Kidney (tissue), 14 donors: ENCODE data around the gene SLC7A4. TPM values are rescaled to one million over a fixed set of nuclear protein-coding genes. Genes with fewer than 3 reads are reported as not detected.

Experiments used
- DNase-seq, 5 donors: peaks; one replicate each; pipeline ENCODE4 v3.0.0-alpha.2; 2013 to 2020
- FAIRE-seq: peaks from 2 replicates; lab custom pipeline; 2012; peaks lifted over from hg19 to GRCh38; lab: Jason Lieb, UNC
- H3K27ac ChIP-seq, 2 donors: one replicate each; pipeline ENCODE4 v1.7.0; 2013; ENCODE audit warnings: low read depth in 2 of 2, low read length in 2 of 2, inconsistent platforms in 1 of 2
- H3K27me3 ChIP-seq: one replicate; pipeline ENCODE4 v1.7.1; 2013; ENCODE audit warnings: low read length, inconsistent platforms; ENCODE audit not compliant: control insufficient read depth, insufficient read depth
- H3K36me3 ChIP-seq, 3 donors: one replicate each; pipeline versions ENCODE4 v1.7.0 to v1.7.1; 2013; ENCODE audit warnings: low read length in 3 of 3, control low read depth in 1 of 3, inconsistent platforms in 1 of 3; ENCODE audit not compliant: insufficient read depth in 3 of 3, control insufficient read depth in 2 of 3
- H3K4me1 ChIP-seq, 3 donors: one replicate each; pipeline versions ENCODE4 v1.7.0 to v1.7.1; 2013; ENCODE audit warnings: low read length in 3 of 3, inconsistent platforms in 1 of 3, low read depth in 1 of 3; ENCODE audit not compliant: control insufficient read depth in 2 of 3, insufficient read depth in 2 of 3
- H3K4me3 ChIP-seq, 3 donors: one replicate each; pipeline versions ENCODE4 v1.7.0 to v1.8.1; 2013; ENCODE audit warnings: low read length in 3 of 3, control low read depth in 1 of 3, inconsistent platforms in 1 of 3
- H3K9ac ChIP-seq, 3 donors: one replicate each; pipeline versions ENCODE4 v1.7.0 to v1.7.1; 2013; ENCODE audit warnings: low read length in 3 of 3, control low read depth in 1 of 3, inconsistent platforms in 1 of 3
- H3K9me3 ChIP-seq, 3 donors: one replicate each; pipeline versions ENCODE4 v1.7.0 to v1.7.1; 2013; ENCODE audit warnings: low read length in 3 of 3, control low read depth in 1 of 3, inconsistent platforms in 1 of 3; ENCODE audit not compliant: control insufficient read depth in 2 of 3, insufficient read depth in 1 of 3
- CTCF ChIP-seq: IDR thresholded peaks from 3 replicates; pipeline ENCODE4 v1.5.1; 2012; ENCODE audit warnings: mild to moderate bottlenecking, moderate library complexity, borderline replicate concordance; ENCODE audit not compliant: insufficient read depth; ENCODE audit errors: extremely low read depth
- intact Hi-C: fragments of 100-400 bp; cut with DNase I; formaldehyde crosslinking; loops from one replicate; pipeline ENCODE4 v1.11.1; 2022
- polyA plus RNA-seq: library from polyadenylated mRNA; stranded (reverse); fragments of 350-450 nt; fragmentation: Illumina TruSeq; extraction: RNeasy Lipid Tissue Mini Kit (QIAGEN cat#74804); gene quantifications from one replicate; pipeline ENCODE4 v1.2.3, GENCODE V29; 2014; ENCODE audit warnings: low read depth, low replicate concordance; ENCODE audit not compliant: insufficient read depth
- total RNA-seq: library from RNA; stranded (reverse); fragmentation: NEBNext Ultra II Directional; extraction: Animal tissue kit (Norgen Biotek cat#: 25700); gene quantifications from one replicate; pipeline ENCODE4 v1.2.1, GENCODE V29; 2021
- donor health status: control.
- donor health status: control.
- donor health status: control.
- donor health status: control.
- donor health status: control.
- donor health status: DM: yes; HTN: yes; CAD: no.
- donor health status: Normal renal cell carcinoma (clear cell type).

SLC7A4 gene
- total and polyA plus RNA-seq, 2 donors from 2014 or later = 0.57 to 1.2 TPM

GRCh38 chr22:21055880-21056319 is 23.5 kb upstream of the SLC7A4 start:
- intact Hi-C loops = no loop called here
- Histone ChIP-seq H3K9me3 (no peaks in the 10 kb centered on the region), H3K4me1 (no peaks in the 10 kb centered on the region), H3K4me3 (no peak overlapping the region), H3K27ac (no peak overlapping the region), H3K36me3 (no peaks in the 10 kb centered on the region), H3K27me3 (no peaks in the 10 kb centered on the region), H3K9ac (no peak overlapping the region)
- DNase-seq = peak in 2 of 5 donors; percentile 25 to 35
- TF ChIP-seq CTCF = no peak
- no peak for FAIRE-seq

- FAIRE-seq (no peak), DNase-seq (no peak)
- Histone ChIP-seq H3K4me3 (no peak overlapping the region), H3K9me3 (no peaks in the 10 kb centered on the region), H3K4me1 (no peaks in the 10 kb centered on the region), H3K9ac (no peak overlapping the region), H3K36me3 (no peaks in the 10 kb centered on the region), H3K27ac (no peak overlapping the region), H3K27me3 (no peaks in the 10 kb centered on the region)
- no peak for TF ChIP-seq CTCF
- intact Hi-C loops = no loop called here
These were observed 23.1 kb upstream of the SLC7A4 start for GRCh38 chr22:21055564-21055834.

- no peak overlapping the region for H3K9ac ChIP-seq
- no peak for FAIRE-seq
- peak in 1 of 5 donors; percentile 61 for DNase-seq
- no peaks in the 10 kb centered on the region for H3K4me1 ChIP-seq
- no peak overlapping the region for H3K4me3 ChIP-seq
- no peaks in the 10 kb centered on the region for H3K9me3 ChIP-seq
- no peaks in the 10 kb centered on the region for H3K27me3 ChIP-seq
- TF ChIP-seq CTCF = no peak
- intact Hi-C loops = no loop called here
- H3K36me3 ChIP-seq = no peaks in the 10 kb centered on the region
- H3K27ac ChIP-seq = no peak overlapping the region
These were observed 22.6 kb upstream of the SLC7A4 start for GRCh38 chr22:21054714-21055563.
